GM23338 (cell line): ENCODE results near the gene BDH1. TPM values are rescaled to one million over a fixed set of nuclear protein-coding genes. Genes with fewer than 3 reads are reported as not detected.

Experiments
- ATAC-seq: fragments of 200-7000 bp; cut with Tn5 transposase; 3 replicates; pipeline ENCODE4 v1.9.1; 2020
- DNase-seq: peaks from one replicate; pipeline ENCODE4 v3.0.0-alpha.2; 2015; ENCODE audit warnings: low spot score
- H2AFZ ChIP-seq: fragments of 200-600 bp; sonication (generic); 2 replicates; pipeline ENCODE4 v1.8.0; 2016; ENCODE audit warnings: antibody characterized with exemption, mild to moderate bottlenecking, moderate library complexity
- H3F3A ChIP-seq: fragments of 200-600 bp; sonication (generic); replicated peaks from 2 replicates; pipeline ENCODE4 v1.8.0; 2017; ENCODE audit warnings: antibody characterized with exemption, mixed run types, low read depth
- H3K27ac ChIP-seq: fragments of 200-600 bp; sonication (generic); 2 replicates; pipeline ENCODE4 v1.6.1; 2016; ENCODE audit warnings: low read depth
- H3K27me3 ChIP-seq: fragments of 200-600 bp; sonication (generic); 2 replicates; pipeline ENCODE4 v1.8.0; 2016; ENCODE audit warnings: mild to moderate bottlenecking, mixed run types, moderate library complexity; ENCODE audit not compliant: insufficient read depth
- H3K36me3 ChIP-seq: fragments of 200-600 bp; sonication (generic); 2 replicates; pipeline ENCODE4 v1.8.0; 2016; ENCODE audit warnings: mild to moderate bottlenecking; ENCODE audit not compliant: insufficient read depth
- H3K4me1 ChIP-seq: fragments of 200-600 bp; sonication (generic); 2 replicates; pipeline ENCODE4 v1.8.0; 2016; ENCODE audit warnings: mild to moderate bottlenecking, moderate library complexity; ENCODE audit not compliant: insufficient read depth
- H3K4me2 ChIP-seq: fragments of 200-600 bp; sonication (generic); 2 replicates; pipeline ENCODE4 v1.7.1; 2017; ENCODE audit warnings: mixed run types
- H3K4me3 ChIP-seq: fragments of 200-600 bp; sonication (generic); 2 replicates; pipeline ENCODE4 v1.6.1; 2016; ENCODE audit warnings: mixed run types
- H3K79me2 ChIP-seq: fragments of 200-600 bp; sonication (generic); replicated peaks from 2 replicates; pipeline ENCODE4 v1.8.0; 2017; ENCODE audit warnings: mild to moderate bottlenecking; ENCODE audit not compliant: insufficient read depth
- H3K9me2 ChIP-seq: fragments of 200-600 bp; sonication (generic); 2 replicates; pipeline ENCODE4 v1.8.0; 2017; ENCODE audit not compliant: insufficient read depth
- H4K20me1 ChIP-seq: fragments of 200-600 bp; sonication (generic); replicated peaks from 2 replicates; pipeline ENCODE4 v1.8.0; 2017; ENCODE audit warnings: mild to moderate bottlenecking; ENCODE audit not compliant: insufficient read depth
- H3K27ac Mint-ChIP-seq: 2 replicates; pipeline ENCODE4 v1.8.0; 2020; ENCODE audit warnings: inconsistent platforms, mild to moderate bottlenecking, moderate library complexity, mixed read lengths
- H3K27me3 Mint-ChIP-seq: 3 replicates; pipeline ENCODE4 v1.8.0; 2022; ENCODE audit warnings: low read depth, mild to moderate bottlenecking, moderate library complexity, mixed read lengths, inconsistent platforms; ENCODE audit not compliant: insufficient read depth, poor library complexity
- H3K36me3 Mint-ChIP-seq: 3 replicates; pipeline ENCODE4 v1.8.0; 2021; ENCODE audit warnings: low read depth, mild to moderate bottlenecking, inconsistent platforms, moderate library complexity, mixed read lengths
- H3K4me1 Mint-ChIP-seq: 3 replicates; pipeline ENCODE4 v1.8.0; 2020; ENCODE audit warnings: mild to moderate bottlenecking, inconsistent platforms, mixed read lengths
- H3K4me3 Mint-ChIP-seq: 3 replicates; pipeline ENCODE4 v1.8.0; 2021; ENCODE audit warnings: moderate library complexity, mild to moderate bottlenecking, inconsistent platforms, mixed read lengths
- H3K9me3 Mint-ChIP-seq: 3 replicates; pipeline ENCODE4 v1.8.0; 2020; ENCODE audit warnings: moderate library complexity, mild to moderate bottlenecking, inconsistent platforms, mixed read lengths
- CREB1 ChIP-seq: fragments of 250-450 bp; sonication (Bioruptor Pico); IDR thresholded peaks from 2 replicates; pipeline ENCODE4 v1.5.0; 2020; ENCODE audit warnings: low read depth, mild to moderate bottlenecking, moderate library complexity
- CTCF ChIP-seq, 2 experiments: fragments of 200-600 bp in 1 of 2; sonication (generic) in 1 of 2; conservative IDR thresholded peaks; 2 replicates each; pipeline versions ENCODE4 v1.5.1 to v1.6.1; 2016 to 2017; ENCODE audit warnings: antibody characterized with exemption in 2 of 2, low read depth in 2 of 2, mild to moderate bottlenecking in 2 of 2, moderate library complexity in 1 of 2
- ETS1 ChIP-seq: IDR thresholded peaks from 2 replicates; pipeline ENCODE4 v1.6.1; 2016; ENCODE audit warnings: antibody characterized with exemption
- EZH2 ChIP-seq: fragments of 200-600 bp; sonication (generic); IDR thresholded peaks from one replicate; pipeline ENCODE4 v1.8.0; 2017; ENCODE audit warnings: antibody characterized with exemption, mild to moderate bottlenecking, low read depth; ENCODE audit not compliant: unreplicated experiment
- EZH2phosphoT487 ChIP-seq: fragments of 200-600 bp; sonication (generic); IDR thresholded peaks from one replicate; pipeline ENCODE4 v1.8.1; 2018; ENCODE audit warnings: antibody characterized with exemption; ENCODE audit not compliant: unreplicated experiment
- JUNB ChIP-seq: IDR thresholded peaks from one replicate; pipeline ENCODE4 v1.6.1; 2016; ENCODE audit warnings: antibody characterized with exemption; ENCODE audit not compliant: unreplicated experiment
- NANOG ChIP-seq: IDR thresholded peaks from 2 replicates; pipeline ENCODE4 v1.6.1; 2016; ENCODE audit warnings: antibody characterized with exemption, borderline replicate concordance
- POLR2AphosphoS5 ChIP-seq: IDR thresholded peaks from 2 replicates; pipeline ENCODE4 v1.6.1; 2016; ENCODE audit warnings: antibody characterized with exemption, low read depth
- REST ChIP-seq: IDR thresholded peaks from one replicate; pipeline ENCODE4 v1.6.1; 2018; ENCODE audit warnings: antibody characterized with exemption; ENCODE audit not compliant: unreplicated experiment
- STAT1 ChIP-seq: IDR thresholded peaks from one replicate; pipeline ENCODE4 v1.6.1; 2016; ENCODE audit warnings: antibody characterized with exemption; ENCODE audit not compliant: unreplicated experiment
- ZNF114 ChIP-seq: fragments of 250-450 bp; sonication (Bioruptor Pico); IDR thresholded peaks from 2 replicates; pipeline ENCODE4 v1.5.0; 2020; ENCODE audit warnings: mild to moderate bottlenecking, moderate library complexity
- ZNF331 ChIP-seq: fragments of 250-450 bp; sonication (Bioruptor Pico); IDR thresholded peaks from 2 replicates; pipeline ENCODE4 v1.5.0; 2020; ENCODE audit warnings: low read depth, mild to moderate bottlenecking, moderate library complexity
- ZNF462 ChIP-seq: fragments of 250-450 bp; sonication (Bioruptor Pico); IDR thresholded peaks from 2 replicates; pipeline ENCODE4 v1.5.0; 2020; ENCODE audit warnings: mild to moderate bottlenecking, moderate library complexity
- polyA plus RNA-seq: library from polyadenylated mRNA; unstranded; fragments of >200 nt; fragmentation: Nextera tagmentation; extraction: Ambion mirVana; gene quantifications from 2 replicates; pipeline ENCODE4 v1.2.1, GENCODE V29; 2016
- total RNA-seq: library from RNA; depleted of rRNA; stranded (reverse); fragments of >200 nt; shearing (Covaris generic); gene quantifications from 2 replicates; pipeline ENCODE4 v1.2.3, GENCODE V29; 2014

The BDH1 gene
- total and polyA plus RNA-seq, 2 experiments from 2014 or later, result 18.1 to 19.3 TPM

- H3K27ac Mint-ChIP-seq, result no peak overlapping the region
- peak overlapping the region; percentile 65; the same call in 2 of the 3 replicates for H3K4me3 Mint-ChIP-seq
- Histone ChIP-seq H3K4me1 (no peaks in the 10 kb centered on the region), H3K9me2 (no peaks in the 10 kb centered on the region), H3F3A (peaks cover 5% of the 10 kb centered on the region; the same call in 1 of the 2 replicates), H3K4me3 (peak overlapping the region; percentile 56), H3K79me2 (no peaks in the 10 kb centered on the region), H2AFZ (peak overlapping the region; percentile 97), H3K27ac (no peak overlapping the region), H4K20me1 (no peaks in the 10 kb centered on the region), H3K36me3 (no peaks in the 10 kb centered on the region), H3K27me3 (0 out of 2 replicates have a peak, but pooled peaks cover 2% of the 10 kb centered on the region), H3K4me2 (peak overlapping the region; percentile 80)
- H3K27me3 Mint-ChIP-seq, result peaks cover 13% of the 10 kb centered on the region
- no peak for TF ChIP-seq ZNF114 (CRISPR knock-in tag)
- no peak for TF ChIP-seq ZNF462 (CRISPR knock-in tag)
- TF ChIP-seq POLR2AphosphoS5, result no peak
- TF ChIP-seq ZNF331 (CRISPR knock-in tag), result no peak
- TF ChIP-seq EZH2phosphoT487, result no peak
- no peak for TF ChIP-seq JUNB
- no peak for TF ChIP-seq CREB1
- TF ChIP-seq ETS1, result no peak
- no peak for TF ChIP-seq CTCF (conservative IDR thresholded peaks at IDR 0.05; ENCODE audit: low read depth in 2 of 2)
- no peak for TF ChIP-seq EZH2
- no peak for TF ChIP-seq REST
- no peak for TF ChIP-seq NANOG
- no peak for TF ChIP-seq STAT1
- DNase-seq (no peak), ATAC-seq (no peak)
- no peaks in the 10 kb centered on the region for H3K9me3 Mint-ChIP-seq
- peaks cover 21% of the 10 kb centered on the region; the same call in 2 of the 3 replicates for H3K36me3 Mint-ChIP-seq
- H3K4me1 Mint-ChIP-seq, result peaks cover 18% of the 10 kb centered on the region; the same call in 2 of the 3 replicates
These were observed 46.6 kb downstream of the BDH1 start for GRCh38 chr3:197508924-197509775.
